K562 (cell line): ENCODE results near the gene SEC61A1. TPM values are rescaled to one million over a fixed set of nuclear protein-coding genes. Genes with fewer than 3 reads are reported as not detected.

Source experiments
- ATAC-seq: fragments of 200-7000 bp; cut with Tn5 transposase; 3 replicates; pipeline ENCODE4 v1.9.1; 2020; ENCODE audit warnings: moderate library complexity
- BruUV-seq: library from RNA; stranded (reverse); fragments of 400-500 nt; replicated peaks from 2 replicates; lab custom pipeline; 2021; lab: Mats Ljungman, UMichigan
- CTCF ChIA-PET: fragments of 300-600 bp; formaldehyde crosslinking; extraction: SDS; loops from one replicate; lab custom pipeline; 2021; ENCODE audit warnings: low intra/inter-chr PET ratio; lab: Yijun Ruan, JAX
- POLR2A ChIA-PET: fragments of 300-600, 350-650 bp; sonication (Branson Sonifier 250); formaldehyde crosslinking; extraction: SDS; loops from one replicate; lab custom pipeline; 2021; ENCODE audit warnings: antibody characterized with exemption, inconsistent platforms; lab: Yijun Ruan, JAX
- DNase-seq, 4 experiments: peaks; one replicate each; pipeline versions ENCODE4 v3.0.0 to v3.0.0-alpha.2; 2011 to 2018; ENCODE audit warnings: low spot score in 3 of 4, mixed read lengths in 3 of 4; ENCODE audit errors: extremely low read depth in 1 of 4
- FAIRE-seq: peaks from 2 replicates; lab custom pipeline; 2011; peaks lifted over from hg19 to GRCh38; lab: Jason Lieb, UNC
- H2AFZ ChIP-seq: 2 replicates; pipeline ENCODE4 v1.6.0; 2011; ENCODE audit warnings: low read depth, low read length, control low read depth, inconsistent platforms
- H3K27ac ChIP-seq: fragments of 200-600 bp; 3 replicates; pipeline ENCODE4 v1.8.0; 2011; ENCODE audit warnings: low read depth, mild to moderate bottlenecking, control low read depth, inconsistent platforms, low read length, moderate library complexity, mixed read lengths; ENCODE audit errors: extremely low read depth
- H3K27me3 ChIP-seq, 2 experiments: fragments of 300-600 bp in 1 of 2; 2 replicates in 1 of 2; 3 replicates in 1 of 2; pipeline versions ENCODE4 v1.6.0 to v1.8.0; 2011; ENCODE audit warnings: inconsistent platforms in 2 of 2, low read length in 2 of 2, mild to moderate bottlenecking in 1 of 2, mixed read lengths in 1 of 2, moderate library complexity in 1 of 2; ENCODE audit not compliant: control insufficient read depth in 2 of 2, insufficient read depth in 2 of 2
- H3K36me3 ChIP-seq: fragments of 300-600 bp; 3 replicates; pipeline ENCODE4 v1.8.0; 2011; ENCODE audit warnings: mild to moderate bottlenecking, low read length, inconsistent platforms; ENCODE audit not compliant: control insufficient read depth, insufficient read depth
- H3K4me1 ChIP-seq, 2 experiments: fragments of 200-600 bp in 1 of 2; replicated peaks in 1 of 2; 2 replicates in 1 of 2; 3 replicates in 1 of 2; pipeline versions ENCODE4 v1.5.1 to v1.8.0; 2011; ENCODE audit warnings: inconsistent platforms in 2 of 2, low read length in 2 of 2, mild to moderate bottlenecking in 1 of 2, mixed read lengths in 1 of 2, moderate library complexity in 1 of 2; ENCODE audit not compliant: control insufficient read depth in 2 of 2, insufficient read depth in 2 of 2
- H3K4me2 ChIP-seq: 2 replicates; pipeline ENCODE4 v1.6.1; 2011; ENCODE audit warnings: low read length, control low read depth, inconsistent platforms, mixed read lengths; ENCODE audit not compliant: insufficient read depth
- H3K4me3 ChIP-seq: fragments of 200-600 bp; sonication (generic), shearing (Covaris generic); 2 replicates; pipeline ENCODE4 v1.5.1; 2016; ENCODE audit warnings: control low read depth, inconsistent platforms
- H3K79me2 ChIP-seq: fragments of 200-600 bp; 3 replicates; pipeline ENCODE4 v1.8.0; 2011; ENCODE audit warnings: low read length, inconsistent platforms; ENCODE audit not compliant: control insufficient read depth, insufficient read depth
- H3K9ac ChIP-seq, 2 experiments: 2 replicates each; pipeline versions ENCODE4 v1.6.0 to v1.6.1; 2011; ENCODE audit warnings: low read depth in 2 of 2, low read length in 2 of 2, control low read depth in 1 of 2, inconsistent platforms in 1 of 2, mild to moderate bottlenecking in 1 of 2, mixed read lengths in 1 of 2; ENCODE audit not compliant: insufficient read depth in 1 of 2
- H3K9me1 ChIP-seq: one replicate; pipeline ENCODE4 v1.6.0; 2011; ENCODE audit warnings: inconsistent platforms, mild to moderate bottlenecking, low read length, moderate library complexity; ENCODE audit not compliant: control insufficient read depth, insufficient read depth
- H3K9me3 ChIP-seq: replicated peaks from 2 replicates; pipeline ENCODE4 v1.5.1; 2011; ENCODE audit warnings: low read depth, low read length, inconsistent platforms; ENCODE audit not compliant: control insufficient read depth, insufficient read depth
- H4K20me1 ChIP-seq: replicated peaks from 2 replicates; pipeline ENCODE4 v1.6.1; 2011; ENCODE audit warnings: low read length, inconsistent platforms, mixed read lengths; ENCODE audit not compliant: control insufficient read depth, insufficient read depth
- ATF1 ChIP-seq, 2 experiments: fragments of 450-650 bp in 1 of 2; IDR thresholded peaks; 2 replicates each; pipeline ENCODE4 v1.6.1; 2016; ENCODE audit warnings: missing compliant biosample characterization in 1 of 2, missing genetic modification characterization in 1 of 2
- ATF3 ChIP-seq, 2 experiments: fragments of 450-650 bp in 1 of 2; sonication (generic) in 1 of 2; formaldehyde crosslinking in 1 of 2; IDR thresholded peaks in 1 of 2; conservative IDR thresholded peaks in 1 of 2; 2 replicates each; pipeline versions ENCODE4 v1.6.1 to v1.8.1; 2016 to 2023; ENCODE audit warnings: mild to moderate bottlenecking in 2 of 2, moderate library complexity in 2 of 2, inconsistent platforms in 1 of 2, missing genetic modification reagents in 1 of 2
- COPS2 ChIP-seq: fragments of 450-650 bp; conservative IDR thresholded peaks from 2 replicates; pipeline ENCODE4 v1.6.1; 2016; ENCODE audit warnings: mild to moderate bottlenecking, moderate library complexity
- CREM ChIP-seq: IDR thresholded peaks from 2 replicates; pipeline ENCODE4 v1.6.1; 2014; ENCODE audit warnings: antibody characterized with exemption, low read depth
- LARP7 ChIP-seq: fragments of 450-650 bp; IDR thresholded peaks from 2 replicates; pipeline ENCODE4 v1.6.1; 2016
- MEIS2 ChIP-seq: fragments of 450-650 bp; IDR thresholded peaks from 2 replicates; pipeline ENCODE4 v1.6.1; 2014; ENCODE audit warnings: mild to moderate bottlenecking; ENCODE audit not compliant: partially characterized antibody
- PBX2 ChIP-seq, 2 experiments: IDR thresholded peaks in 1 of 2; conservative IDR thresholded peaks in 1 of 2; 2 replicates each; pipeline ENCODE4 v1.6.1; 2016; ENCODE audit warnings: low read depth in 2 of 2, mild to moderate bottlenecking in 1 of 2, missing compliant biosample characterization in 1 of 2, missing genetic modification characterization in 1 of 2, moderate library complexity in 1 of 2
- PKNOX1 ChIP-seq: fragments of 450-650 bp; IDR thresholded peaks from 2 replicates; pipeline ENCODE4 v1.6.1; 2016
- SMARCA5 ChIP-seq: fragments of 450-650 bp; IDR thresholded peaks from 2 replicates; pipeline ENCODE4 v1.6.1; 2016
- WGBS: fragments of 100-300 bp; shearing (Covaris generic); methylation state at CpG from one replicate; pipeline ENCODE4 v1.1.6; 2016; ENCODE audit warnings: low coverage, mixed read lengths; ENCODE audit not compliant: insufficient coverage; ENCODE audit errors: missing lambda C conversion rate; 5-methylcytosine and 5-hydroxymethylcytosine counted together
- in situ Hi-C: fragments of 300-500 bp; cut with MboI; formaldehyde crosslinking; loops from 4 replicates; pipeline ENCODE4 v1.15.0; 2018; ENCODE audit warnings: inconsistent platforms, mixed read lengths
- intact Hi-C: fragments of 100-400 bp; cut with micrococcal nuclease; formaldehyde crosslinking; loops from 2 replicates; pipeline ENCODE4 v1.14.2; 2022
- polyA plus RNA-seq, 8 experiments: library from polyadenylated mRNA; depleted of rRNA in 4 of 8; stranded (reverse) in 5 of 8; unstranded in 3 of 8; fragments of >200 nt; fragmentation: Nextera tagmentation in 2 of 8; fragmentation: Illumina TruSeq in 1 of 8; extraction: Ambion mirVana in 2 of 8; extraction: Trizol in 1 of 8; gene quantifications; 2 replicates each; pipeline versions ENCODE4 v1.2.1 to v1.2.3, GENCODE V29; 2011 to 2014; ENCODE audit warnings: inconsistent platforms in 1 of 8, missing spikeins in 1 of 8
- total RNA-seq, 7 experiments: library from RNA; depleted of rRNA in 6 of 7; stranded (reverse); fragments of >200 nt in 6 of 7; fragmentation: Illumina TruSeq in 2 of 7; extraction: Trizol in 2 of 7; gene quantifications; 2 replicates each; pipeline versions ENCODE4 v1.2.1 to v1.2.3, GENCODE V29; 2011 to 2021; ENCODE audit warnings: low replicate concordance in 1 of 7
- TF ChIP-seq, protein P1 (sequence below), 3 experiments: IDR thresholded peaks in 2 of 3; conservative IDR thresholded peaks in 1 of 3; 2 replicates each; pipeline ENCODE4 v1.5.1; 2011 to 2012; ENCODE audit warnings: low read length in 3 of 3, mild to moderate bottlenecking in 3 of 3, control low read depth in 2 of 3, improper control_type of control experiment in 1 of 3, inconsistent platforms in 1 of 3, low read depth in 1 of 3, mixed read lengths in 1 of 3, moderate library complexity in 1 of 3; ENCODE audit not compliant: insufficient read depth in 2 of 3

Gene SEC61A1
- total and polyA plus RNA-seq, 9 of the 15 experiments (the other 6 are each of a cell fraction or from before 2014, with no cell fraction given): 1.9 to 140 (median 79.1) TPM

- in situ Hi-C loops (no loop called here), intact Hi-C loops (no loop called here)
- WGBS: 35% methylated on average over 6 of the region's 7 CpGs
- FAIRE-seq: peak; percentile 66
- no peaks in the 10 kb centered on the region for H3K9me3 ChIP-seq
- no peaks in the 10 kb centered on the region for H3K27me3 ChIP-seq
- ChIA-PET POLR2A (interaction anchor here (0.6 to 1.0 kb wide), 3 partner anchors 8 to 375 kb away, joined by 3 read pairs; no protein-coding TSS in a partner anchor), CTCF (no interaction called here)
- H4K20me1 ChIP-seq: peaks cover 7% of the 10 kb centered on the region; the same call in 1 of the 2 replicates
- H3K79me2 ChIP-seq: no peaks in the 10 kb centered on the region
- no peak overlapping the region for H3K9ac ChIP-seq
- H3K9me1 ChIP-seq: no peaks in the 10 kb centered on the region
- H3K27ac ChIP-seq: 0 out of 3 replicates have a peak overlapping the region, but pooled peaks have one; percentile 22
- no peak overlapping the region for H2AFZ ChIP-seq
- no peak overlapping the region for H3K4me3 ChIP-seq
- no peak overlapping the region for H3K4me2 ChIP-seq
- no TSS peak for BruUV-seq
- peak; percentile 70 for ATAC-seq
- H3K4me1 ChIP-seq: peaks cover 0 to 9% of the 10 kb centered on the region in 2 experiments; a peak in 1 of 5 replicates
- H3K36me3 ChIP-seq: peaks cover 98% of the 10 kb centered on the region
- DNase-seq: peak in 2 of 4 experiments; percentile 28 to 42
- peak; percentile 59; the same call in 1 of the 2 replicates for TF ChIP-seq ATF3 (IDR thresholded peaks at IDR 0.05)
- TF ChIP-seq ATF3 (CRISPR knock-in tag; conservative IDR thresholded peaks at IDR 0.05): no peak
- TF ChIP-seq MEIS2: peak; percentile 95
- no peak for TF ChIP-seq ATF1 (CRISPR knock-in tag; IDR thresholded peaks at IDR 0.05)
- TF ChIP-seq ATF1 (tag; IDR thresholded peaks at IDR 0.05): peak; percentile 53
- TF ChIP-seq PBX2 (CRISPR knock-in tag; IDR thresholded peaks at IDR 0.05; ENCODE audit: low read depth): peak; percentile 20; the same call in 1 of the 2 replicates
- TF ChIP-seq PBX2 (tag; conservative IDR thresholded peaks at IDR 0.05; ENCODE audit: low read depth): peak; percentile 91
- TF ChIP-seq SMARCA5: no peak
- TF ChIP-seq PKNOX1: peak; percentile 89
- TF ChIP-seq COPS2: no peak
- no peak for TF ChIP-seq LARP7
- TF ChIP-seq, protein P1, sequence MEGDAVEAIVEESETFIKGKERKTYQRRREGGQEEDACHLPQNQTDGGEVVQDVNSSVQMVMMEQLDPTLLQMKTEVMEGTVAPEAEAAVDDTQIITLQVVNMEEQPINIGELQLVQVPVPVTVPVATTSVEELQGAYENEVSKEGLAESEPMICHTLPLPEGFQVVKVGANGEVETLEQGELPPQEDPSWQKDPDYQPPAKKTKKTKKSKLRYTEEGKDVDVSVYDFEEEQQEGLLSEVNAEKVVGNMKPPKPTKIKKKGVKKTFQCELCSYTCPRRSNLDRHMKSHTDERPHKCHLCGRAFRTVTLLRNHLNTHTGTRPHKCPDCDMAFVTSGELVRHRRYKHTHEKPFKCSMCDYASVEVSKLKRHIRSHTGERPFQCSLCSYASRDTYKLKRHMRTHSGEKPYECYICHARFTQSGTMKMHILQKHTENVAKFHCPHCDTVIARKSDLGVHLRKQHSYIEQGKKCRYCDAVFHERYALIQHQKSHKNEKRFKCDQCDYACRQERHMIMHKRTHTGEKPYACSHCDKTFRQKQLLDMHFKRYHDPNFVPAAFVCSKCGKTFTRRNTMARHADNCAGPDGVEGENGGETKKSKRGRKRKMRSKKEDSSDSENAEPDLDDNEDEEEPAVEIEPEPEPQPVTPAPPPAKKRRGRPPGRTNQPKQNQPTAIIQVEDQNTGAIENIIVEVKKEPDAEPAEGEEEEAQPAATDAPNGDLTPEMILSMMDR (IDR thresholded peaks at IDR 0.05 in 2 of 3, conservative IDR thresholded peaks at IDR 0.05 in 1 of 3; ENCODE audit: insufficient read depth in 2 of 3, low read depth in 1 of 3, low read length in 3 of 3): peak in 1 of 3 experiments; percentile 8; a peak in 1 of 6 replicates
- TF ChIP-seq CREM: peak; percentile 76
These were observed 15.3 kb downstream of the SEC61A1 start for GRCh38 chr3:128067489-128067888.
